PC-3 (cell line): ENCODE results near the gene SLC25A26. TPM values are rescaled to one million over a fixed set of nuclear protein-coding genes. Genes with fewer than 3 reads are reported as not detected.

ENCODE experiments used
- ATAC-seq: fragments of 200-7000 bp; cut with Tn5 transposase; 2 replicates; pipeline ENCODE4 v1.9.1; 2020; ENCODE audit warnings: mild to moderate bottlenecking, moderate library complexity
- BruUV-seq: library from RNA; stranded (reverse); fragments of 400-500 nt; replicated peaks from 2 replicates; lab custom pipeline; 2021; lab: Mats Ljungman, UMichigan
- CTCF ChIA-PET: fragments of 300-600 bp; sonication (Branson Sonifier 250); formaldehyde crosslinking; loops from one replicate; lab custom pipeline; 2022; ENCODE audit warnings: antibody characterized with exemption; lab: Charles Lee
- POLR2A ChIA-PET: fragments of 300-600 bp; sonication (Branson Sonifier 250); formaldehyde crosslinking; loops from one replicate; lab custom pipeline; 2022; ENCODE audit warnings: antibody characterized with exemption; ENCODE audit not compliant: unreplicated experiment; lab: Charles Lee
- DNase-seq: peaks from one replicate; pipeline ENCODE4 v3.0.0-alpha.2; 2015
- H2AFZ ChIP-seq: fragments of 300-600 bp; sonication (generic); 2 replicates; pipeline ENCODE4 v1.6.0; 2016; ENCODE audit warnings: antibody characterized with exemption, low read length
- H3F3A ChIP-seq: fragments of 300-600 bp; sonication (generic); one replicate; pipeline ENCODE4 v1.6.0; 2017; ENCODE audit warnings: antibody characterized with exemption, low read length, control low read depth, mild to moderate bottlenecking; ENCODE audit not compliant: unreplicated experiment
- H3K27ac ChIP-seq: fragments of 300-600 bp; sonication (generic); 2 replicates; pipeline ENCODE4 v1.5.1; 2016; ENCODE audit warnings: mild to moderate bottlenecking, low read length
- H3K27me3 ChIP-seq: fragments of 300-600 bp; sonication (generic); 2 replicates; pipeline ENCODE4 v1.6.1; 2016; ENCODE audit warnings: low read length, mixed read lengths
- H3K36me3 ChIP-seq: fragments of 300-600 bp; sonication (generic); 2 replicates; pipeline ENCODE4 v1.6.1; 2016; ENCODE audit warnings: low read depth, mixed run types, low read length, mixed read lengths
- H3K4me1 ChIP-seq: fragments of 300-600 bp; sonication (generic); 2 replicates; pipeline ENCODE4 v1.5.1; 2016; ENCODE audit warnings: low read length; ENCODE audit not compliant: insufficient read depth
- H3K4me2 ChIP-seq: fragments of 300-600 bp; sonication (generic); 2 replicates; pipeline ENCODE4 v1.6.0; 2016; ENCODE audit warnings: low read length
- H3K4me3 ChIP-seq: fragments of 300-600 bp; sonication (generic); 2 replicates; pipeline ENCODE4 v1.5.1; 2016; ENCODE audit warnings: mild to moderate bottlenecking, low read length, mixed read lengths
- H3K79me2 ChIP-seq: fragments of 300-600 bp; sonication (generic); 2 replicates; pipeline ENCODE4 v1.6.1; 2017; ENCODE audit warnings: low read length, mixed read lengths
- H3K9ac ChIP-seq: fragments of 300-600 bp; sonication (generic); 2 replicates; pipeline ENCODE4 v1.6.0; 2016; ENCODE audit warnings: mild to moderate bottlenecking, low read length
- H3K9me2 ChIP-seq: fragments of 300-600 bp; sonication (generic); replicated peaks from 2 replicates; pipeline ENCODE4 v1.6.1; 2016; ENCODE audit warnings: mixed run types, low read length, mixed read lengths
- H3K9me3 ChIP-seq: fragments of 300-600 bp; sonication (generic); 2 replicates; pipeline ENCODE4 v1.6.1; 2016; ENCODE audit warnings: low read length, mixed read lengths
- H4K20me1 ChIP-seq: fragments of 300-600 bp; sonication (generic); 2 replicates; pipeline ENCODE4 v1.6.1; 2016; ENCODE audit warnings: low read length, mixed read lengths
- EZH2 ChIP-seq: fragments of 300-600 bp; sonication (generic); IDR thresholded peaks from one replicate; pipeline ENCODE4 v1.6.1; 2017; ENCODE audit warnings: antibody characterized with exemption, mild to moderate bottlenecking, low read length; ENCODE audit not compliant: unreplicated experiment
- EZH2phosphoT487 ChIP-seq: fragments of 300-600 bp; sonication (generic); IDR thresholded peaks from 2 replicates; pipeline ENCODE4 v1.6.1; 2018; ENCODE audit warnings: mild to moderate bottlenecking, antibody characterized with exemption, low read length, borderline replicate concordance
- intact Hi-C: fragments of 100-400 bp; cut with micrococcal nuclease; formaldehyde crosslinking; loops from 2 replicates; pipeline ENCODE4 v1.9.0; 2023
- total RNA-seq: library from RNA; depleted of rRNA; stranded (reverse); fragments of >200 nt; gene quantifications from 2 replicates; pipeline ENCODE4 v1.2.3, GENCODE V29; 2014
- TF ChIP-seq, protein P1 (sequence below): fragments of 300-600 bp; sonication (generic); conservative IDR thresholded peaks from 2 replicates; pipeline ENCODE4 v1.5.1; 2017; ENCODE audit warnings: antibody characterized with exemption, low read depth, mild to moderate bottlenecking, low read length

SLC25A26 gene
- total RNA-seq, 1 experiment from 2014 or later = 7.9 TPM

DNA sequence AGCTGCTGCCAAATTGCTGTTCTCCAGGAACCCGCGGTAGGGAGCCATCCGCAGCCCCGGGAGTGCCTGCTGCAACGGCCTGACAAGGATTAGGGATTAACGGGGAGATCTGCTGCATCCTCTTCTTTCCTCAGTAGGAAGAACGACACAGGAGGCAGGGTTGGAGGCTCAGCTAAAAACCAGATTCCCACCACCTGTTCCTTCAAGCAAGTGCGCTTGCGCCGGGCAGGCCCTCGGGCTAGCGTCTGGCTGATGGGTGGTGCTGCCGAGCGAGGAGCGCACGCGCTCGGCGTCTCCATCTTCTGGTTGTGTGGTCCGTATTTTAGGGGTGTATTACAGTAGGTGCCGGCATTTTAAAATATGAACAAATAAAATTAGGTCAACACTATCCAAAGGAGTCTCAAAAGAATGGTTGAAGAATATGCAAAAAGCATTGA lies 25.4 kb upstream of the SLC25A26 start:
- peak; percentile 46 for DNase-seq
- POLR2A ChIA-PET = no interaction called here
- intact Hi-C loops = loop anchor here (5.0 kb wide), 2 partner anchors 158 to 408 kb away; partner anchors contain the start of gene MAGI1
- no peaks in the 10 kb centered on the region for H3K36me3 ChIP-seq
- peak overlapping the region; percentile 64 for H3K4me3 ChIP-seq
- no peak overlapping the region for H3K27ac ChIP-seq
- no peaks in the 10 kb centered on the region for H3K9me2 ChIP-seq
- H3K4me1 ChIP-seq = no peaks in the 10 kb centered on the region
- no peak for TF ChIP-seq EZH2
- TF ChIP-seq EZH2phosphoT487 = no peak
- TF ChIP-seq, protein P1, sequence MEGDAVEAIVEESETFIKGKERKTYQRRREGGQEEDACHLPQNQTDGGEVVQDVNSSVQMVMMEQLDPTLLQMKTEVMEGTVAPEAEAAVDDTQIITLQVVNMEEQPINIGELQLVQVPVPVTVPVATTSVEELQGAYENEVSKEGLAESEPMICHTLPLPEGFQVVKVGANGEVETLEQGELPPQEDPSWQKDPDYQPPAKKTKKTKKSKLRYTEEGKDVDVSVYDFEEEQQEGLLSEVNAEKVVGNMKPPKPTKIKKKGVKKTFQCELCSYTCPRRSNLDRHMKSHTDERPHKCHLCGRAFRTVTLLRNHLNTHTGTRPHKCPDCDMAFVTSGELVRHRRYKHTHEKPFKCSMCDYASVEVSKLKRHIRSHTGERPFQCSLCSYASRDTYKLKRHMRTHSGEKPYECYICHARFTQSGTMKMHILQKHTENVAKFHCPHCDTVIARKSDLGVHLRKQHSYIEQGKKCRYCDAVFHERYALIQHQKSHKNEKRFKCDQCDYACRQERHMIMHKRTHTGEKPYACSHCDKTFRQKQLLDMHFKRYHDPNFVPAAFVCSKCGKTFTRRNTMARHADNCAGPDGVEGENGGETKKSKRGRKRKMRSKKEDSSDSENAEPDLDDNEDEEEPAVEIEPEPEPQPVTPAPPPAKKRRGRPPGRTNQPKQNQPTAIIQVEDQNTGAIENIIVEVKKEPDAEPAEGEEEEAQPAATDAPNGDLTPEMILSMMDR = no peak; the same call in 1 of the 2 replicates
- BruUV-seq = no TSS peak
- CTCF ChIA-PET = no interaction called here
- no peak overlapping the region for H3K9ac ChIP-seq
- H3K9me3 ChIP-seq = no peaks in the 10 kb centered on the region
- peak overlapping the region; percentile 76 for H2AFZ ChIP-seq
- H3K27me3 ChIP-seq = no peaks in the 10 kb centered on the region
- H3K4me2 ChIP-seq = peak overlapping the region; percentile 82
- peak; percentile 96 for ATAC-seq
- H3K79me2 ChIP-seq = no peaks in the 10 kb centered on the region
- H4K20me1 ChIP-seq = no peaks in the 10 kb centered on the region
- H3F3A ChIP-seq = no peaks in the 10 kb centered on the region

DNA sequence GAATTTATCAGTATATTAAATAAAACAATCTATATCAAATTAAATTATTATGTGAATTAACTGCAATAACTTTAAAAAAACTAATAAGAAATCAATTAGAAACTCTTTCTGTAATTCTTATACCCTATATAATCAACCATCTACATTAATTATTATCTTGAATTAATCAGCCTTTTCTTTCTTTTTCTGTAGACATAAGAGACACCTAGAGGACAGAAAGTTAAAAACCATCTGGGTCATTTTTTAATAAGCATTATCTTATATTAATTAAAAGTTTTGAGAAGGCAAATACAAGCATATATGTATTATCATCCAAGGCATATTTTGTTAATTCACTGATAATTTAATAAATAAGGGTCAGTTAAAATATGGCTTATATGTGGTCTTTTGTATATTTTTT lies 24.2 kb upstream of the SLC25A26 start:
- no peaks in the 10 kb centered on the region for H3F3A ChIP-seq
- no peaks in the 10 kb centered on the region for H3K79me2 ChIP-seq
- no peak overlapping the region for H2AFZ ChIP-seq
- peak; percentile 12 for DNase-seq
- intact Hi-C loops = loop anchor here (5.0 kb wide), 2 partner anchors 159 to 409 kb away; partner anchors contain the start of gene MAGI1
- no peak overlapping the region for H3K9ac ChIP-seq
- H3K9me2 ChIP-seq = no peaks in the 10 kb centered on the region
- ChIA-PET POLR2A (no interaction called here), CTCF (no interaction called here)
- BruUV-seq = no TSS peak
- H3K4me2 ChIP-seq = no peak overlapping the region
- H3K27ac ChIP-seq = no peak overlapping the region
- no peaks in the 10 kb centered on the region for H4K20me1 ChIP-seq
- no peaks in the 10 kb centered on the region for H3K27me3 ChIP-seq
- H3K4me3 ChIP-seq = no peak overlapping the region
- TF ChIP-seq EZH2 = no peak
- TF ChIP-seq, protein P1 = peak; percentile 39; the same call in 1 of the 2 replicates
- no peaks in the 10 kb centered on the region for H3K36me3 ChIP-seq
- no peaks in the 10 kb centered on the region for H3K4me1 ChIP-seq
- H3K9me3 ChIP-seq = no peaks in the 10 kb centered on the region
- no peak for ATAC-seq

DNA sequence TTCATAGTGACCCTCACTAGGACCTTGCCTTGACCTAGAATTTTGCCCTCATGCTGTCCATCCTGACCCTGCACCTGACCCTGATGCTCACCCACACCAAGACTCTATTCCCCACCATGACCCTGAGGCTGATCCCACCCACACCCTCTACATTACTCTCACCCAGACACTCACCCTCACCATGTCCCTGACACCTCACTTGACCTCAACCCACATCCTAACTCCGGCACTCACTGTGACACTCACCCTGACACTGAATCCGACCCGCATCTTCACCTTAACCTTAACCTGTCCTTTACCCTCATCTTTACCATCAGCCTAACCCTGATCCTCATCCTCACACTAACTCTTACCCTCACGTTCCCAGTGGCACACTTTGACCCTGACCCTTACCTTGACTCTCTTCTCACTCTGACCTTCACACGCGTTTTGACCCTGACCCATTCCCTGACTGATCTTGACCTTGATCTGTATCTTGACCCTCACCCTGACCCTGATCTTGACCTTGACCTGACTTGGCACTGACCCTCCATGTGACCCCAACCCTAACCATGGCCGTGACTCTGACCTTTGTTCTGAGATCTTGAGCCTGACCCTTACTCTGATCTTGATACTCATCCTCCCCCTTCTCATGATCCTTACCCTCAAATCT lies 22.2 kb upstream of the SLC25A26 start:
- no peak for DNase-seq
- H3K4me3 ChIP-seq = no peak overlapping the region
- no peaks in the 10 kb centered on the region for H3K79me2 ChIP-seq
- intact Hi-C loops = loop anchor here (5.0 kb wide), 2 partner anchors 161 to 411 kb away; partner anchors contain the start of gene MAGI1
- H4K20me1 ChIP-seq = no peaks in the 10 kb centered on the region
- H2AFZ ChIP-seq = no peak overlapping the region
- no peaks in the 10 kb centered on the region for H3K36me3 ChIP-seq
- H3K4me1 ChIP-seq = no peaks in the 10 kb centered on the region
- no peak overlapping the region for H3K27ac ChIP-seq
- no peaks in the 10 kb centered on the region for H3K27me3 ChIP-seq
- no peak overlapping the region for H3K4me2 ChIP-seq
- H3K9ac ChIP-seq = no peak overlapping the region
- no peaks in the 10 kb centered on the region for H3K9me3 ChIP-seq
- no TSS peak for BruUV-seq
- ChIA-PET CTCF (no interaction called here), POLR2A (no interaction called here)
- TF ChIP-seq, protein P1 = no peak
- TF ChIP-seq EZH2 (no peak), EZH2phosphoT487 (no peak)
- ATAC-seq = no peak
- H3K9me2 ChIP-seq = no peaks in the 10 kb centered on the region
- no peaks in the 10 kb centered on the region for H3F3A ChIP-seq
